ENCODE results near the gene KCNH2. TPM values are rescaled to one million over a fixed set of nuclear protein-coding genes. Genes with fewer than 3 reads are reported as not detected.

The KCNH2 gene
- total RNA-seq, 1 experiment from 2014 or later: 16.2 TPM

GRCh38 chr7:151018421-151019129, 40.5 kb upstream of the KCNH2 start (continued):
- TF ChIP-seq, protein P1, sequence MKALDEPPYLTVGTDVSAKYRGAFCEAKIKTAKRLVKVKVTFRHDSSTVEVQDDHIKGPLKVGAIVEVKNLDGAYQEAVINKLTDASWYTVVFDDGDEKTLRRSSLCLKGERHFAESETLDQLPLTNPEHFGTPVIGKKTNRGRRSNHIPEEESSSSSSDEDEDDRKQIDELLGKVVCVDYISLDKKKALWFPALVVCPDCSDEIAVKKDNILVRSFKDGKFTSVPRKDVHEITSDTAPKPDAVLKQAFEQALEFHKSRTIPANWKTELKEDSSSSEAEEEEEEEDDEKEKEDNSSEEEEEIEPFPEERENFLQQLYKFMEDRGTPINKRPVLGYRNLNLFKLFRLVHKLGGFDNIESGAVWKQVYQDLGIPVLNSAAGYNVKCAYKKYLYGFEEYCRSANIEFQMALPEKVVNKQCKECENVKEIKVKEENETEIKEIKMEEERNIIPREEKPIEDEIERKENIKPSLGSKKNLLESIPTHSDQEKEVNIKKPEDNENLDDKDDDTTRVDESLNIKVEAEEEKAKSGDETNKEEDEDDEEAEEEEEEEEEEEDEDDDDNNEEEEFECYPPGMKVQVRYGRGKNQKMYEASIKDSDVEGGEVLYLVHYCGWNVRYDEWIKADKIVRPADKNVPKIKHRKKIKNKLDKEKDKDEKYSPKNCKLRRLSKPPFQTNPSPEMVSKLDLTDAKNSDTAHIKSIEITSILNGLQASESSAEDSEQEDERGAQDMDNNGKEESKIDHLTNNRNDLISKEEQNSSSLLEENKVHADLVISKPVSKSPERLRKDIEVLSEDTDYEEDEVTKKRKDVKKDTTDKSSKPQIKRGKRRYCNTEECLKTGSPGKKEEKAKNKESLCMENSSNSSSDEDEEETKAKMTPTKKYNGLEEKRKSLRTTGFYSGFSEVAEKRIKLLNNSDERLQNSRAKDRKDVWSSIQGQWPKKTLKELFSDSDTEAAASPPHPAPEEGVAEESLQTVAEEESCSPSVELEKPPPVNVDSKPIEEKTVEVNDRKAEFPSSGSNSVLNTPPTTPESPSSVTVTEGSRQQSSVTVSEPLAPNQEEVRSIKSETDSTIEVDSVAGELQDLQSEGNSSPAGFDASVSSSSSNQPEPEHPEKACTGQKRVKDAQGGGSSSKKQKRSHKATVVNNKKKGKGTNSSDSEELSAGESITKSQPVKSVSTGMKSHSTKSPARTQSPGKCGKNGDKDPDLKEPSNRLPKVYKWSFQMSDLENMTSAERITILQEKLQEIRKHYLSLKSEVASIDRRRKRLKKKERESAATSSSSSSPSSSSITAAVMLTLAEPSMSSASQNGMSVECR (CRISPR knock-in tag; IDR thresholded peaks at IDR 0.05; ENCODE audit: borderline replicate concordance): peak; percentile 99
- TF ChIP-seq, protein P2, sequence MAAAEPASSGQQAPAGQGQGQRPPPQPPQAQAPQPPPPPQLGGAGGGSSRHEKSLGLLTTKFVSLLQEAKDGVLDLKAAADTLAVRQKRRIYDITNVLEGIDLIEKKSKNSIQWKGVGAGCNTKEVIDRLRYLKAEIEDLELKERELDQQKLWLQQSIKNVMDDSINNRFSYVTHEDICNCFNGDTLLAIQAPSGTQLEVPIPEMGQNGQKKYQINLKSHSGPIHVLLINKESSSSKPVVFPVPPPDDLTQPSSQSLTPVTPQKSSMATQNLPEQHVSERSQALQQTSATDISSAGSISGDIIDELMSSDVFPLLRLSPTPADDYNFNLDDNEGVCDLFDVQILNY (CRISPR knock-in tag; IDR thresholded peaks at IDR 0.05): peak; percentile 98
- TF ChIP-seq CTCF (IDR thresholded peaks at IDR 0.05) (no peak), STAT6 (CRISPR knock-in tag; conservative IDR thresholded peaks at IDR 0.05; ENCODE audit: low read depth) (no peak), NR2C2 (CRISPR knock-in tag; IDR thresholded peaks at IDR 0.05) (peak; percentile 88), SOX15 (CRISPR knock-in tag; IDR thresholded peaks at IDR 0.05) (no peak), RELA (CRISPR knock-in tag; IDR thresholded peaks at IDR 0.05; ENCODE audit: borderline replicate concordance) (peak; percentile 99), TEAD1 (CRISPR knock-in tag; IDR thresholded peaks at IDR 0.05) (peak; percentile 99), NR3C1 (CRISPR knock-in tag; conservative IDR thresholded peaks at IDR 0.05; ENCODE audit: low read depth) (no peak), ATF1 (CRISPR knock-in tag; IDR thresholded peaks at IDR 0.05) (peak; percentile 89; the same call in 1 of the 2 replicates)
- TF ChIP-seq, protein P3, sequence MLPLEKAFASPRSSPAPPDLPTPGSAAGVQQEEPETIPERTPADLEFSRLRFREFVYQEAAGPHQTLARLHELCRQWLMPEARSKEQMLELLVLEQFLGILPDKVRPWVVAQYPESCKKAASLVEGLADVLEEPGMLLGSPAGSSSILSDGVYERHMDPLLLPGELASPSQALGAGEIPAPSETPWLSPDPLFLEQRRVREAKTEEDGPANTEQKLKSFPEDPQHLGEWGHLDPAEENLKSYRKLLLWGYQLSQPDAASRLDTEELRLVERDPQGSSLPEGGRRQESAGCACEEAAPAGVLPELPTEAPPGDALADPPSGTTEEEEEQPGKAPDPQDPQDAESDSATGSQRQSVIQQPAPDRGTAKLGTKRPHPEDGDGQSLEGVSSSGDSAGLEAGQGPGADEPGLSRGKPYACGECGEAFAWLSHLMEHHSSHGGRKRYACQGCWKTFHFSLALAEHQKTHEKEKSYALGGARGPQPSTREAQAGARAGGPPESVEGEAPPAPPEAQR (CRISPR knock-in tag; IDR thresholded peaks at IDR 0.05): no peak
- TF ChIP-seq, protein P4, sequence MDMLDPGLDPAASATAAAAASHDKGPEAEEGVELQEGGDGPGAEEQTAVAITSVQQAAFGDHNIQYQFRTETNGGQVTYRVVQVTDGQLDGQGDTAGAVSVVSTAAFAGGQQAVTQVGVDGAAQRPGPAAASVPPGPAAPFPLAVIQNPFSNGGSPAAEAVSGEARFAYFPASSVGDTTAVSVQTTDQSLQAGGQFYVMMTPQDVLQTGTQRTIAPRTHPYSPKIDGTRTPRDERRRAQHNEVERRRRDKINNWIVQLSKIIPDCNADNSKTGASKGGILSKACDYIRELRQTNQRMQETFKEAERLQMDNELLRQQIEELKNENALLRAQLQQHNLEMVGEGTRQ (CRISPR knock-in tag; IDR thresholded peaks at IDR 0.05): peak; percentile 60

Data from WTC11 (cell line).